Measurements from ENCODE around the gene CLDN24.

Gene CLDN24

DNA sequence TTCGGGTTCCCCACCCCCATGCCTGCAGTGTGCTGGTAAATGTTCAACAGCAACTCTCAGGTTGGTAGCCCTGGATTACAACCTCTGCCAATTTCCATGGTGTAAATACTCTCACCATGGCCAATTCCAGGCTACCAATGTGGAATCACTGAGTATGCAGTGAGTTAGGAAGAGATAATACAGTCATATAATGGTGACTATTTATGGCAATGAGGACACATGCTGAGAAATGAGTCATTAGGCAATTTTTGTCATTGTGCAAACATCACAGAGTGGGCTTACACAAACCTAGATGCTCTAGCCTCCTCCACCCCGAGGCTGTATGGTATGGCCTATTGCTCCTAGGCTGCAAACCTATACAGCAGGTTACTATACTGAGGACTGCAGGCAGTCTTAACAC lies 4.6 kb upstream of the CLDN24 start:
- TF ChIP-seq, protein P1, sequence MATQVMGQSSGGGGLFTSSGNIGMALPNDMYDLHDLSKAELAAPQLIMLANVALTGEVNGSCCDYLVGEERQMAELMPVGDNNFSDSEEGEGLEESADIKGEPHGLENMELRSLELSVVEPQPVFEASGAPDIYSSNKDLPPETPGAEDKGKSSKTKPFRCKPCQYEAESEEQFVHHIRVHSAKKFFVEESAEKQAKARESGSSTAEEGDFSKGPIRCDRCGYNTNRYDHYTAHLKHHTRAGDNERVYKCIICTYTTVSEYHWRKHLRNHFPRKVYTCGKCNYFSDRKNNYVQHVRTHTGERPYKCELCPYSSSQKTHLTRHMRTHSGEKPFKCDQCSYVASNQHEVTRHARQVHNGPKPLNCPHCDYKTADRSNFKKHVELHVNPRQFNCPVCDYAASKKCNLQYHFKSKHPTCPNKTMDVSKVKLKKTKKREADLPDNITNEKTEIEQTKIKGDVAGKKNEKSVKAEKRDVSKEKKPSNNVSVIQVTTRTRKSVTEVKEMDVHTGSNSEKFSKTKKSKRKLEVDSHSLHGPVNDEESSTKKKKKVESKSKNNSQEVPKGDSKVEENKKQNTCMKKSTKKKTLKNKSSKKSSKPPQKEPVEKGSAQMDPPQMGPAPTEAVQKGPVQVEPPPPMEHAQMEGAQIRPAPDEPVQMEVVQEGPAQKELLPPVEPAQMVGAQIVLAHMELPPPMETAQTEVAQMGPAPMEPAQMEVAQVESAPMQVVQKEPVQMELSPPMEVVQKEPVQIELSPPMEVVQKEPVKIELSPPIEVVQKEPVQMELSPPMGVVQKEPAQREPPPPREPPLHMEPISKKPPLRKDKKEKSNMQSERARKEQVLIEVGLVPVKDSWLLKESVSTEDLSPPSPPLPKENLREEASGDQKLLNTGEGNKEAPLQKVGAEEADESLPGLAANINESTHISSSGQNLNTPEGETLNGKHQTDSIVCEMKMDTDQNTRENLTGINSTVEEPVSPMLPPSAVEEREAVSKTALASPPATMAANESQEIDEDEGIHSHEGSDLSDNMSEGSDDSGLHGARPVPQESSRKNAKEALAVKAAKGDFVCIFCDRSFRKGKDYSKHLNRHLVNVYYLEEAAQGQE (IDR thresholded peaks at IDR 0.05; ENCODE audit: insufficient read depth in 1 of 2, low read depth in 2 of 2, low read length in 2 of 2): no peak
- TF ChIP-seq FOXP2 (optimal IDR thresholded peaks at IDR 0.05; ENCODE audit: borderline replicate concordance, extremely low read depth, extremely low read length, insufficient read depth) (no peak), SIN3A (IDR thresholded peaks at IDR 0.05; ENCODE audit: borderline replicate concordance, insufficient read depth, low read length) (no peak), POLR2AphosphoS5 (IDR thresholded peaks at IDR 0.05; ENCODE audit: low read depth, low read length) (no peak), TAF1 (IDR thresholded peaks at IDR 0.05; ENCODE audit: borderline replicate concordance, insufficient read depth, low read length) (no peak)

DNA sequence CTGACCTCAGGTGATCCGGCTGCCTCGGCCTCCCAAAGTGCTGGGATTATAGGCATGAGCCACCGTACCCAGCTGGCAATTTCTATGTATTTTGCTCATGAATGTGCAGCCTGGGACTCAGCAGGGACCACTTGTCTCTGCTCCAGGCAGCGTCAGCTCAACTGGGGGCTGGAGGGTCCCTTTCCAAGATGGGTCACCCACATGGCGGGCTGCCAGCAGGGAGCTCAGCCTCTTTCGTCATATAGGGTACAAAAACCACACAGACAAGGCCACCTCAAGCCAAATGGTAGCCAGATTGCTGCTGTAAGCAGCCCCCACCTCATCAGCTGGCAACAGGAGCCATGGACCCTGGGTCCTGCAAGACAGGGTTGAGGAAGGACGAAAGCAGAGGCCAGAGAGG lies 2.4 kb upstream of the CLDN24 start:
- TF ChIP-seq TAF1 (IDR thresholded peaks at IDR 0.05; ENCODE audit: borderline replicate concordance, insufficient read depth, low read length): no peak
- TF ChIP-seq POLR2AphosphoS5 (IDR thresholded peaks at IDR 0.05; ENCODE audit: low read depth, low read length): no peak
- TF ChIP-seq FOXP2 (optimal IDR thresholded peaks at IDR 0.05; ENCODE audit: borderline replicate concordance, extremely low read depth, extremely low read length, insufficient read depth): no peak
- TF ChIP-seq SIN3A (IDR thresholded peaks at IDR 0.05; ENCODE audit: borderline replicate concordance, insufficient read depth, low read length): no peak
- TF ChIP-seq, protein P1 (IDR thresholded peaks at IDR 0.05; ENCODE audit: insufficient read depth in 1 of 2, low read depth in 2 of 2, low read length in 2 of 2): no peak

DNA sequence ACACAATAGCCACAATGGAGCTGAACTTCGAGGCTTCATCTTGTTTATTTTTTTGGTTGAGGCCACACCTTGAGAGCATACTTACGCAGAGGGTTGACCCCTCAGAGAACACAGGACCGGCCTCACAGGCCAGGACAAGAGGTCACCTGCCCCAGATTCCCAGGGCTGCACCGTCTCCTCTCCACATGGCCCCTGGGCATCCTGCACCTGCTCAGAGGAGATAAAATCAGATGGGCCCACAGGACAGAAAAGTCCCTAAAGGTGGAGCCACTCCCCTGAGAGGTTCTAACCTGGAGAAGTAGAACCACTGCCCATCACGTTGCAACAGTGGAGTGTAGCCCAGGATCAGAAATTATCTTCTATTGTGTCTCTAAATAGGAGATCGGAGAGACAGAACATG lies 1.1 kb upstream of the CLDN24 start:
- no peak for TF ChIP-seq SIN3A (IDR thresholded peaks at IDR 0.05; ENCODE audit: borderline replicate concordance, insufficient read depth, low read length)
- TF ChIP-seq POLR2AphosphoS5 (IDR thresholded peaks at IDR 0.05; ENCODE audit: low read depth, low read length): no peak
- no peak for TF ChIP-seq FOXP2 (optimal IDR thresholded peaks at IDR 0.05; ENCODE audit: borderline replicate concordance, extremely low read depth, extremely low read length, insufficient read depth)
- TF ChIP-seq, protein P1 (IDR thresholded peaks at IDR 0.05; ENCODE audit: insufficient read depth in 1 of 2, low read depth in 2 of 2, low read length in 2 of 2): no peak
- TF ChIP-seq TAF1 (IDR thresholded peaks at IDR 0.05; ENCODE audit: borderline replicate concordance, insufficient read depth, low read length): no peak

DNA sequence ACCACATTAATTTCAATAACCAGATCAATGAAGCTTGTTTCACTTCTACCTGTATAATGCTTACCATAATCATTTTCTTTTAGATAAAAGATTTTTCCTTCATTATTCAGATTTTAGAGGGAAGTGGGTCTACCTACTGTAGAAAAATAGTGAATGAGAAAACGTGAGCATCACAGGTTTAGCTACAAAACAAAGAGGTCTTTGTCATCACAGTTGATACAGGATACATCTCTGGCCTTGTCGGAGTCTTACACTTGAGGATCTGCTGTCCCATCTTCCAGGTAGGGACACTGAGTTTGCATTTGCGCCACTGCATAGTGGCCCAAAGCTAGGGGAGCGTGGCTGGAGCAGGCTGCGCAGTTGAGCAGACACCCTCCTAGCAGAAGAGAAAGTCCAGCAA lies 710 bp downstream of the CLDN24 start:
- TF ChIP-seq TAF1 (IDR thresholded peaks at IDR 0.05; ENCODE audit: borderline replicate concordance, insufficient read depth, low read length): no peak

DNA sequence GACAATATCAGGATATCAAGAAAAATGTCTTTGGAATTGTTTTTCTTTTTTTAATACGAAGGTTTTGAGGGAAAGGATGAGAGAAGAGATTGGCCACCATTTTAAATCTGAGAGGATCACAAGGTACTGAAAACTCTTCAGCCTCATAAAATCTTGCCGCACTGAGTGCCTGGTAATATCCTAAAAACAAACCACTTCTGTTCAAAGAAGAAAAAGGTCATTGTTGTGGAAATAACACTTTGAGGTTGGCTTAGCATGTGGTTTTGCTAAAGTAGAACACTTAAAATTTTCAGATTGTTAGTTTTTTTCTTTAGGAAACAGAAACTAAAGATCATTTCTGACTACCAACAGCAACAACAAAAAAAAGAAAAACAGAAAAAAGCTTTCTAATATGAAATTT lies 1.1 kb downstream of the CLDN24 start:
- TF ChIP-seq SIN3A (IDR thresholded peaks at IDR 0.05; ENCODE audit: borderline replicate concordance, insufficient read depth, low read length) (no peak), TAF1 (IDR thresholded peaks at IDR 0.05; ENCODE audit: borderline replicate concordance, insufficient read depth, low read length) (no peak), FOXP2 (optimal IDR thresholded peaks at IDR 0.05; ENCODE audit: borderline replicate concordance, extremely low read depth, extremely low read length, insufficient read depth) (no peak), POLR2AphosphoS5 (IDR thresholded peaks at IDR 0.05; ENCODE audit: low read depth, low read length) (no peak)
- TF ChIP-seq, protein P1 (IDR thresholded peaks at IDR 0.05; ENCODE audit: insufficient read depth in 1 of 2, low read depth in 2 of 2, low read length in 2 of 2): no peak
